Activated T-cell treated with anti-CD3 and anti-CD28 coated beads, Interleukin-2, amount 50 U/mL, for 48 hours (primary cell): ENCODE measurements around the gene TFEC.

Experiments used
- DNase-seq, 2 experiments: peaks; one replicate each; pipeline ENCODE4 v3.0.0-alpha.2; 2020

The TFEC gene

GRCh38 chr7:115920367-115920766 is 110.2 kb downstream of the TFEC start:
- DNase-seq, result no peak

- DNase-seq, result no peak
Measured at GRCh38 chr7:115914951-115915350, 115.6 kb downstream of the TFEC start.

- no peak for DNase-seq
Measured at GRCh38 chr7:115911465-115911864, 119.1 kb downstream of the TFEC start.

- no peak for DNase-seq
Measured at GRCh38 chr7:115910541-115911164, 119.9 kb downstream of the TFEC start.

GRCh38 chr7:115906731-115907130 is 123.8 kb downstream of the TFEC start:
- DNase-seq, result no peak

GRCh38 chr7:115889669-115889984 is 140.9 kb downstream of the TFEC start:
- DNase-seq, result no peak

- no peak for DNase-seq
Measured at GRCh38 chr7:115888981-115889668, 141.4 kb downstream of the TFEC start.

- DNase-seq, result no peak
Measured at GRCh38 chr7:115885550-115885949, 145.0 kb downstream of the TFEC start.
